SIG-M5 (cell line): ENCODE data around the gene CMA1.

Source experiments
- DNase-seq: peaks from one replicate; lab custom pipeline; 2025; lab: John Stamatoyannopoulos, UW

Gene CMA1

GRCh38 chr14:24465805-24466204 lies 42.3 kb downstream of the CMA1 start:
- DNase-seq, result no peak

- DNase-seq, result no peak
These were observed 42.7 kb downstream of the CMA1 start for GRCh38 chr14:24465368-24465767.

GRCh38 chr14:24463884-24464785 lies 43.9 kb downstream of the CMA1 start:
- DNase-seq, result no peak

GRCh38 chr14:24463017-24463883 lies 44.8 kb downstream of the CMA1 start:
- no peak for DNase-seq

GRCh38 chr14:24461336-24461735 lies 46.7 kb downstream of the CMA1 start:
- no peak for DNase-seq

GRCh38 chr14:24459331-24459730 lies 48.7 kb downstream of the CMA1 start:
- no peak for DNase-seq

GRCh38 chr14:24458736-24459135 lies 49.3 kb downstream of the CMA1 start:
- DNase-seq, result no peak

- no peak for DNase-seq
These were observed 51.1 kb downstream of the CMA1 start for GRCh38 chr14:24456980-24457379.
